Activated B cell treated with CpG ODN at 0.5 μM for 24 hours (primary cell): ENCODE results near the gene EPHA4. TPM values are rescaled to one million over a fixed set of nuclear protein-coding genes. Genes with fewer than 3 reads are reported as not detected.

ENCODE experiments used
- ATAC-seq: fragments of 200-7000 bp; cut with Tn5 transposase; one replicate; pipeline ENCODE4 v1.10.0; 2021; ENCODE audit warnings: low read depth, mild to moderate bottlenecking, moderate library complexity
- CTCF ChIA-PET: fragments of 350-600 bp; sonication (Branson Sonifier 250); formaldehyde crosslinking; loops from one replicate; lab custom pipeline; 2021; ENCODE audit warnings: antibody characterized with exemption; lab: Charles Lee
- POLR2A ChIA-PET: fragments of 350-600 bp; sonication (Branson Sonifier 250); formaldehyde crosslinking; loops from one replicate; lab custom pipeline; 2021; ENCODE audit warnings: antibody characterized with exemption; lab: Charles Lee
- DNase-seq: peaks from one replicate; pipeline ENCODE4 v3.0.0; 2022
- H3K27ac Mint-ChIP-seq: one replicate; pipeline ENCODE4 v1.8.0; 2020; ENCODE audit warnings: mixed read lengths
- H3K27me3 Mint-ChIP-seq: one replicate; pipeline ENCODE4 v1.8.0; 2021; ENCODE audit warnings: mixed read lengths
- H3K36me3 Mint-ChIP-seq: one replicate; pipeline ENCODE4 v1.8.0; 2021; ENCODE audit warnings: low read depth, mixed read lengths
- H3K4me1 Mint-ChIP-seq: one replicate; pipeline ENCODE4 v1.8.0; 2021; ENCODE audit warnings: mixed read lengths
- H3K4me3 Mint-ChIP-seq: one replicate; pipeline ENCODE4 v1.8.0; 2020; ENCODE audit warnings: mild to moderate bottlenecking, mixed read lengths
- H3K9me3 Mint-ChIP-seq: one replicate; pipeline ENCODE4 v1.8.0; 2020; ENCODE audit warnings: mixed read lengths
- CTCF ChIP-seq: fragments of 200-600 bp; IDR thresholded peaks from one replicate; pipeline ENCODE4 v1.8.0; 2022; ENCODE audit warnings: antibody characterized with exemption, mild to moderate bottlenecking
- intact Hi-C: fragments of 100-400 bp; cut with micrococcal nuclease; formaldehyde crosslinking; loops from one replicate; pipeline ENCODE4 v1.15.1; 2024
- total RNA-seq: library from RNA; stranded (reverse); gene quantifications from 2 replicates; pipeline ENCODE4 v1.2.3, GENCODE V29; 2022

The EPHA4 gene
- total RNA-seq, 1 donor from 2014 or later: 26.4 TPM

GRCh38 chr2:221480163-221480562, 91.9 kb downstream of the EPHA4 start:
- ATAC-seq (no peak), DNase-seq (no peak)
- ChIA-PET POLR2A (no interaction called here), CTCF (no interaction called here)
- Mint-ChIP-seq H3K4me1 (no peaks in the 10 kb centered on the region), H3K27ac (no peak overlapping the region), H3K36me3 (peaks cover 7% of the 10 kb centered on the region), H3K4me3 (no peak overlapping the region), H3K27me3 (no peaks in the 10 kb centered on the region), H3K9me3 (no peaks in the 10 kb centered on the region)
- intact Hi-C loops: no loop called here
- TF ChIP-seq CTCF: no peak

- H3K27ac Mint-ChIP-seq: no peak overlapping the region
- no peak overlapping the region for H3K4me3 Mint-ChIP-seq
- POLR2A ChIA-PET: no interaction called here
- no peaks in the 10 kb centered on the region for H3K27me3 Mint-ChIP-seq
- CTCF ChIA-PET: no interaction called here
- no peaks in the 10 kb centered on the region for H3K4me1 Mint-ChIP-seq
- peaks cover 7% of the 10 kb centered on the region for H3K36me3 Mint-ChIP-seq
- no peak for DNase-seq
- H3K9me3 Mint-ChIP-seq: no peaks in the 10 kb centered on the region
- intact Hi-C loops: no loop called here
- TF ChIP-seq CTCF: no peak
- no peak for ATAC-seq
These were observed 93.6 kb downstream of the EPHA4 start for GRCh38 chr2:221478485-221478863.

GRCh38 chr2:221477714-221478484, 94.2 kb downstream of the EPHA4 start:
- Mint-ChIP-seq H3K36me3 (peaks cover 7% of the 10 kb centered on the region), H3K9me3 (no peaks in the 10 kb centered on the region), H3K4me1 (no peaks in the 10 kb centered on the region), H3K27ac (no peak overlapping the region), H3K4me3 (no peak overlapping the region), H3K27me3 (no peaks in the 10 kb centered on the region)
- ChIA-PET CTCF (no interaction called here), POLR2A (no interaction called here)
- no peak for TF ChIP-seq CTCF
- ATAC-seq (no peak), DNase-seq (no peak)
- intact Hi-C loops: no loop called here

GRCh38 chr2:221476195-221476594, 95.9 kb downstream of the EPHA4 start:
- H3K36me3 Mint-ChIP-seq: peaks cover 4% of the 10 kb centered on the region
- ChIA-PET POLR2A (no interaction called here), CTCF (no interaction called here)
- TF ChIP-seq CTCF: no peak
- ATAC-seq (no peak), DNase-seq (no peak)
- intact Hi-C loops: no loop called here
- H3K27ac Mint-ChIP-seq: no peak overlapping the region
- no peaks in the 10 kb centered on the region for H3K9me3 Mint-ChIP-seq
- H3K27me3 Mint-ChIP-seq: no peaks in the 10 kb centered on the region
- peaks cover 2% of the 10 kb centered on the region for H3K4me1 Mint-ChIP-seq
- H3K4me3 Mint-ChIP-seq: no peak overlapping the region

GRCh38 chr2:221473451-221473850, 98.7 kb downstream of the EPHA4 start:
- Mint-ChIP-seq H3K27ac (no peak overlapping the region), H3K27me3 (no peaks in the 10 kb centered on the region), H3K36me3 (peaks cover 2% of the 10 kb centered on the region), H3K4me1 (peaks cover 6% of the 10 kb centered on the region), H3K9me3 (no peaks in the 10 kb centered on the region), H3K4me3 (no peak overlapping the region)
- no peak for DNase-seq
- no peak for ATAC-seq
- intact Hi-C loops: no loop called here
- TF ChIP-seq CTCF: no peak
- ChIA-PET POLR2A (no interaction called here), CTCF (no interaction called here)
